Neuronal stem cell (in vitro differentiated cells): ENCODE measurements around the gene TAF4.

Source experiments
- DNase-seq: peaks from one replicate; pipeline ENCODE4 v3.0.0-alpha.2; 2013; ENCODE audit warnings: low spot score
- H2AFZ ChIP-seq: one replicate; pipeline ENCODE4 v1.6.1; 2013; ENCODE audit warnings: mild to moderate bottlenecking, low read length, inconsistent platforms
- H2AK5ac ChIP-seq: 2 replicates; pipeline ENCODE4 v1.6.1; 2013; ENCODE audit warnings: low read depth, mild to moderate bottlenecking, inconsistent platforms, low read length, moderate library complexity, mixed read lengths
- H2BK120ac ChIP-seq: 2 replicates; pipeline ENCODE4 v1.6.1; 2013; ENCODE audit warnings: low read depth, mild to moderate bottlenecking, inconsistent platforms, low read length, moderate library complexity, mixed read lengths
- H2BK12ac ChIP-seq: one replicate; pipeline ENCODE4 v1.6.1; 2013; ENCODE audit warnings: low read length, inconsistent platforms
- H2BK15ac ChIP-seq: 2 replicates; pipeline ENCODE4 v1.6.1; 2013; ENCODE audit warnings: mild to moderate bottlenecking, low read length, inconsistent platforms, mixed read lengths
- H2BK5ac ChIP-seq: one replicate; pipeline ENCODE4 v1.6.1; 2013; ENCODE audit warnings: inconsistent platforms, mild to moderate bottlenecking, low read length, moderate library complexity
- H3K14ac ChIP-seq: one replicate; pipeline ENCODE4 v1.6.1; 2013; ENCODE audit warnings: low read length, inconsistent platforms
- H3K18ac ChIP-seq: 2 replicates; pipeline ENCODE4 v1.6.1; 2013; ENCODE audit warnings: low read length, inconsistent platforms
- H3K23ac ChIP-seq: 2 replicates; pipeline ENCODE4 v1.6.1; 2013; ENCODE audit warnings: low read depth, mild to moderate bottlenecking, mixed read lengths, low read length, inconsistent platforms; ENCODE audit not compliant: poor library complexity
- H3K27ac ChIP-seq: replicated peaks from 3 replicates; pipeline ENCODE4 v1.5.1; 2013; ENCODE audit warnings: low read length, inconsistent platforms
- H3K27me3 ChIP-seq, 3 experiments: 2 replicates each; pipeline ENCODE4 v1.6.1; 2013; ENCODE audit warnings: low read length in 3 of 3, mild to moderate bottlenecking in 2 of 3, inconsistent platforms in 1 of 3, low read depth in 1 of 3, mixed read lengths in 1 of 3, moderate library complexity in 1 of 3; ENCODE audit not compliant: control insufficient read depth in 3 of 3, insufficient read depth in 3 of 3
- H3K36me3 ChIP-seq, 2 donors: replicated peaks in 1 of 2; 2 replicates each; pipeline ENCODE4 v1.6.1; 2013; ENCODE audit warnings: low read length in 2 of 2; ENCODE audit not compliant: control insufficient read depth in 2 of 2, insufficient read depth in 2 of 2
- H3K4ac ChIP-seq: 2 replicates; pipeline ENCODE4 v1.6.1; 2013; ENCODE audit warnings: inconsistent platforms, mild to moderate bottlenecking, low read length, moderate library complexity
- H3K4me1 ChIP-seq, 2 donors: 1 replicate in 1 of 2; 2 replicates in 1 of 2; pipeline ENCODE4 v1.6.1; 2013; ENCODE audit warnings: low read length in 2 of 2, low read depth in 1 of 2; ENCODE audit not compliant: control insufficient read depth in 2 of 2, insufficient read depth in 1 of 2
- H3K4me2 ChIP-seq: one replicate; pipeline ENCODE4 v1.6.1; 2013; ENCODE audit warnings: mild to moderate bottlenecking, low read length, inconsistent platforms; ENCODE audit not compliant: insufficient read depth, poor library complexity, severe bottlenecking
- H3K4me3 ChIP-seq, 2 donors: 2 replicates each; pipeline ENCODE4 v1.5.1; 2013; ENCODE audit warnings: low read length in 2 of 2, mild to moderate bottlenecking in 2 of 2, inconsistent platforms in 1 of 2, moderate library complexity in 1 of 2
- H3K79me1 ChIP-seq: one replicate; pipeline ENCODE4 v1.6.1; 2013; ENCODE audit warnings: low read depth, mild to moderate bottlenecking, inconsistent platforms, low read length, moderate library complexity
- H3K9ac ChIP-seq: one replicate; pipeline ENCODE4 v1.6.1; 2013; ENCODE audit warnings: mild to moderate bottlenecking, low read depth, low read length, inconsistent platforms; ENCODE audit not compliant: poor library complexity
- H3K9me3 ChIP-seq, 2 donors: replicated peaks in 1 of 2; 2 replicates each; pipeline versions ENCODE3 to v1.6.1; 2013; ENCODE audit warnings: low read length in 2 of 2, mild to moderate bottlenecking in 2 of 2, inconsistent platforms in 1 of 2, low read depth in 1 of 2, mixed read lengths in 1 of 2, moderate library complexity in 1 of 2; ENCODE audit not compliant: control insufficient read depth in 2 of 2, insufficient read depth in 1 of 2
- H4K8ac ChIP-seq: one replicate; pipeline ENCODE4 v1.6.1; 2013; ENCODE audit warnings: low read depth, mild to moderate bottlenecking, inconsistent platforms, low read length, moderate library complexity
- H4K91ac ChIP-seq: one replicate; pipeline ENCODE4 v1.6.1; 2013; ENCODE audit warnings: low read length, low read depth, mild to moderate bottlenecking, inconsistent platforms; ENCODE audit not compliant: poor library complexity
- WGBS, 2 donors: extraction: QIAGEN DNeasy Blood & Tissue Kit; methylation state at CpG; one replicate each; pipeline ENCODE4 v1.1.7; 2013; ENCODE audit warnings: missing lambda C conversion rate in 2 of 2, mixed read lengths in 1 of 2; ENCODE audit not compliant: insufficient read length in 2 of 2, insufficient replicate concordance in 1 of 2; ENCODE audit errors: extremely low coverage in 2 of 2; 5-methylcytosine and 5-hydroxymethylcytosine counted together

TAF4 gene

GRCh38 chr20:62009869-62010445 is 55.7 kb downstream of the TAF4 start:
- H3K79me1 ChIP-seq: peaks cover 15% of the 10 kb centered on the region
- H3K36me3 ChIP-seq: peaks cover 49 to 90% of the 10 kb centered on the region in 2 donors
- H4K91ac ChIP-seq: no peak overlapping the region
- no peak overlapping the region for H2BK120ac ChIP-seq
- H4K8ac ChIP-seq: no peak overlapping the region
- peak overlapping the region; percentile 69 for H2BK5ac ChIP-seq
- no peaks in the 10 kb centered on the region for H3K27me3 ChIP-seq
- no peak overlapping the region for H2AFZ ChIP-seq
- no peak overlapping the region for H3K4me2 ChIP-seq
- H2BK12ac ChIP-seq: no peak overlapping the region
- H3K4me3 ChIP-seq: no peak overlapping the region
- H2AK5ac ChIP-seq: peak overlapping the region; percentile 76
- H3K18ac ChIP-seq: no peak overlapping the region
- H3K9ac ChIP-seq: no peak overlapping the region
- H3K27ac ChIP-seq: no peak overlapping the region
- no peak for DNase-seq
- no peak overlapping the region for H3K4ac ChIP-seq
- H3K4me1 ChIP-seq: peaks cover 0 to 3% of the 10 kb centered on the region in 2 donors
- H3K23ac ChIP-seq: peak overlapping the region; percentile 36
- no peak overlapping the region for H2BK15ac ChIP-seq
- no peaks in the 10 kb centered on the region for H3K9me3 ChIP-seq
- peak overlapping the region; percentile 5 for H3K14ac ChIP-seq
- no CpG with 5 or more reads among the region's 32 CpGs for WGBS, 2 donors

GRCh38 chr20:62009322-62009721 is 56.4 kb downstream of the TAF4 start:
- Histone ChIP-seq H3K4me2 (no peak overlapping the region), H3K36me3 (peaks cover 53 to 95% of the 10 kb centered on the region in 2 donors), H3K9me3 (no peaks in the 10 kb centered on the region), H4K91ac (no peak overlapping the region), H2BK15ac (no peak overlapping the region), H3K79me1 (peaks cover 16% of the 10 kb centered on the region), H3K4me3 (no peak overlapping the region), H3K9ac (no peak overlapping the region), H2AFZ (no peak overlapping the region), H3K14ac (no peak overlapping the region), H3K18ac (no peak overlapping the region), H2BK120ac (no peak overlapping the region), H3K27me3 (no peaks in the 10 kb centered on the region), H4K8ac (no peak overlapping the region), H2BK12ac (no peak overlapping the region), H2AK5ac (no peak overlapping the region), H3K27ac (no peak overlapping the region), H3K4ac (no peak overlapping the region), H2BK5ac (no peak overlapping the region), H3K4me1 (peaks cover 0 to 2% of the 10 kb centered on the region in 2 donors), H3K23ac (no peak overlapping the region)
- no peak for DNase-seq
- no CpG with 5 or more reads among the region's 13 CpGs for WGBS, 2 donors

GRCh38 chr20:62008643-62009183 is 57.0 kb downstream of the TAF4 start:
- Histone ChIP-seq H2BK120ac (no peak overlapping the region), H4K91ac (no peak overlapping the region), H2BK12ac (no peak overlapping the region), H3K9ac (peak overlapping the region; percentile 39), H3K4me2 (no peak overlapping the region), H3K4me3 (no peak overlapping the region), H3K23ac (no peak overlapping the region), H2AK5ac (no peak overlapping the region), H3K9me3 (no peaks in the 10 kb centered on the region), H3K4ac (no peak overlapping the region), H3K18ac (no peak overlapping the region), H2AFZ (no peak overlapping the region), H3K36me3 (peaks cover 56 to 95% of the 10 kb centered on the region in 2 donors), H2BK5ac (peak overlapping the region; percentile 9), H3K79me1 (peaks cover 11% of the 10 kb centered on the region), H3K14ac (no peak overlapping the region), H4K8ac (no peak overlapping the region), H3K27me3 (no peaks in the 10 kb centered on the region), H3K4me1 (peaks cover 0 to 1% of the 10 kb centered on the region in 2 donors), H3K27ac (no peak overlapping the region), H2BK15ac (no peak overlapping the region)
- no peak for DNase-seq
- WGBS, 2 donors: no CpG with 5 or more reads among the region's 15 CpGs

DNA sequence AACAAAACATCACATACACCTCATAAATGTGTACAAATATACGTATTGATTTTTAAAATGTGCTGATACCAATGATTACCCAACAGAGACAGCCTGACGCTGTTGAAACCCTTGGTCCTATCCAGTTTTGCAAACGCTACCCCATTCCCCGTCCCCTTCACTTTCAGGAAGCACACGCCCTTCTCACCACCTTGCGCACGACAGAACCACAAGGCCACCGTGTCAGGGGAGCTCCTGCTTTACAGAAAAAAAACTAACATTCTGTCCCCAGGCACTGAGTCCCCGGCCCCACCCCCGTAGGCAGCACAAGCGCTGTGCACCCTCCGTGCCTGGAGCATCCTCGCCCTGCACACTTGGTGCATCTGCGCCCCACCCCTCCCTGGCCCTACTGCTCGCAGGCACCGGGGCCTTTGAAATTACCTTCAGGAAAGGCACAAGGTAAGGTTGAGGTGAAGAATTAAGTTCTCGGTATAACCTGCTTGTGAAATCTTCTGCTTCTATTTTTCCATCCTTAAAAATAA is 58.5 kb downstream of the TAF4 start:
- no CpG with 5 or more reads among the region's 17 CpGs for WGBS, 2 donors

More for the DNA sequence above, 58.5 kb downstream of the TAF4 start:
- Histone ChIP-seq H3K36me3 (peaks cover 56 to 95% of the 10 kb centered on the region in 2 donors), H2BK15ac (no peak overlapping the region), H2BK5ac (no peak overlapping the region), H3K4me2 (no peak overlapping the region), H2BK120ac (no peak overlapping the region), H3K27me3 (no peaks in the 10 kb centered on the region), H3K23ac (no peak overlapping the region), H4K8ac (peak overlapping the region; percentile 77), H2AFZ (no peak overlapping the region), H3K79me1 (peaks cover 7% of the 10 kb centered on the region), H3K4me1 (peaks cover 0 to 1% of the 10 kb centered on the region in 2 donors), H3K9me3 (peaks cover 0 to under 1% of the 10 kb centered on the region in 2 donors), H3K9ac (no peak overlapping the region), H4K91ac (no peak overlapping the region), H3K4ac (no peak overlapping the region), H3K4me3 (no peak overlapping the region), H3K18ac (no peak overlapping the region), H3K27ac (no peak overlapping the region), H2BK12ac (no peak overlapping the region), H3K14ac (no peak overlapping the region), H2AK5ac (no peak overlapping the region)
- no peak for DNase-seq
